GM21390 (cell line): ENCODE data around the gene OR51S1.
"Not testable (repeated sequence)": the region's sequence is repeated elsewhere in the genome, so short reads cannot be mapped to it uniquely, and the experiment has no call there.

Experiments
- ATAC-seq: cut with Tn5 transposase; IDR thresholded peaks from one replicate; pipeline ENCODE4 v1.9.1; 2021; ENCODE audit not compliant: unreplicated experiment

Gene OR51S1, protein sequence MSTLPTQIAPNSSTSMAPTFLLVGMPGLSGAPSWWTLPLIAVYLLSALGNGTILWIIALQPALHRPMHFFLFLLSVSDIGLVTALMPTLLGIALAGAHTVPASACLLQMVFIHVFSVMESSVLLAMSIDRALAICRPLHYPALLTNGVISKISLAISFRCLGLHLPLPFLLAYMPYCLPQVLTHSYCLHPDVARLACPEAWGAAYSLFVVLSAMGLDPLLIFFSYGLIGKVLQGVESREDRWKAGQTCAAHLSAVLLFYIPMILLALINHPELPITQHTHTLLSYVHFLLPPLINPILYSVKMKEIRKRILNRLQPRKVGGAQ

DNA sequence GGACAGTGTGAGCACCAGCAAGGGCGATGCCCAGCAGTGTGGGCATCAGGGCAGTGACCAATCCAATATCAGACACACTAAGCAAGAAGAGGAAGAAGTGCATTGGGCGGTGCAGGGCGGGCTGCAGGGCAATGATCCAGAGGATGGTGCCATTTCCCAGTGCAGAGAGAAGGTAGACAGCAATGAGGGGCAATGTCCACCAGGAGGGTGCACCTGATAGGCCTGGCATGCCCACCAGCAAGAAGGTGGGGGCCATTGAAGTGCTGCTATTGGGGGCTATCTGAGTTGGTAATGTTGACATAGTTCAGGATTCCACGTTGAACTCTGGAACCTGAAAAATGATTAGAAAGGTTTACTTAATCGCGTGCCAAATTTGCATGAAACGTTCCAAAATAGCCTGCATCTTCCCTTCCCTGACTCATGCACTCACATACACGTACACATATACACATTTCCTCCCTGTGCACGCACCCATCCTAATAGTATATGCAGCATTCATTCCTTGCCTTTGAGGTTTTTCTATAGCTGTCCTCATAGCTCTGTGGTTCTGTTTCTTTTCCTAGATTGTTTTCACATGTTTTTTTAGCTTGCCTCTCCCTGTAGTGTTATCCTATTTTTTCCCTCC, at the start of gene OR51S1:
Gene OR51S1 (minus strand): TSS at position 301 of the 625 bp plus-strand sequence. CDS start 0 bp downstream, at position 301.
- no peak for ATAC-seq

GRCh38 chr11:4891996-4892640, 43.1 kb upstream of the OR51S1 start:
- ATAC-seq, result no peak

DNA sequence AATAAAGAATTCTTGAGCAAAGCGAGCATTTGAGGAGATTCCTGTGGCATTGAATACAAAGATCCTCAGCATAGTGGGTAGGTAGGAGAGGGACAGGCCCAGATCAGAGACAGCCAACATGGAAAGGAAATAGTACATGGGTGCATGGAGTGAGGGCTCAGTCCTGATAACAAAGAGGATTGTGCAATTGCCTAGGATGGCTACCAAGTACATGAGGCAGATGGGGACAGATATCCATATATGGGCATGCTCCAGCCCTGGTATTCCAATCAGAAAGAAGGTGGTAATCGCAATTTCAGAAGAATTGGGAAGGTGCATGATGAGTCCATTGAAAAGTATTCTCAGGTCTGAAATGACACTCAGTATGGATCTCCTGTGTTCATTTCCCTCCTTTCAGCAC, 41.3 kb upstream of the OR51S1 start:
- no peak for ATAC-seq

- no peak for ATAC-seq
These were observed 38.6 kb upstream of the OR51S1 start for GRCh38 chr11:4887591-4887990.

DNA sequence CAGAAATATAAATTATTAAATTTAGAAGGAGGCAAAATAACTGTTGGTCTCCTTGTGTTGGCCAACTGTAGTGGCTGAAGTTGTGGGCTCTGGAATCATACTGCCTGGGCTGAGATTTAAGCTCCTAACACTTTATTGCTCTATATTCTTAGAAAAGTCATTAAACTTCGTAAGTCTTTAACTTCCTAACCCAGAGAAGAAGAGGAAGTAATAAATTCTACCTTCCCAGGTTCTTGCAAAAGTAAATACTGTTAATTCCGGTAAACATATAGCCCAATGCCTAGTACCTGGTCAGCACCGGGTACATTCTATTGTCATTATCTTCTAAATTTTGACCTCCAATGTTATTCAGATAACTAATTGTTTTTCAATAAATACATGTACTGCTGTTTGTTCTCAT, 37.2 kb upstream of the OR51S1 start:
- no peak for ATAC-seq

DNA sequence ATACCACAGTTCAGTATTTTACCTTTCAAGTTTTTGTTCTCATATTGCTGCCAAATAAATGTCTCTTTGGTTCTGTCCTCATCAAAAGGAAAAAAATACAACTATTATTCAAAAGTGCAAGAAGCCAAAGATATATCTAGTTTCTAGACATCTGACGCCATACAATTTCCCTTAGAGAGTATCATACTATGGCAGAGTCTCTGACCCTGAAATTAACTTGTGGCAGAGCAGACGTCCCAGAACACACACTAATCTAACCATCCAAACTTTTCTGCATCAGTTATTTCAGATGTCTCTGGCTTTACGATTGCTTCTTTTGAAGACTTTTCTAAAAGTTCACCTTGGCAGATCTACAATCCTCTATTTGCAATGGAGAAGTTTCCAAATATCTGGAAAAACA, 35.4 kb upstream of the OR51S1 start:
- no peak for ATAC-seq

DNA sequence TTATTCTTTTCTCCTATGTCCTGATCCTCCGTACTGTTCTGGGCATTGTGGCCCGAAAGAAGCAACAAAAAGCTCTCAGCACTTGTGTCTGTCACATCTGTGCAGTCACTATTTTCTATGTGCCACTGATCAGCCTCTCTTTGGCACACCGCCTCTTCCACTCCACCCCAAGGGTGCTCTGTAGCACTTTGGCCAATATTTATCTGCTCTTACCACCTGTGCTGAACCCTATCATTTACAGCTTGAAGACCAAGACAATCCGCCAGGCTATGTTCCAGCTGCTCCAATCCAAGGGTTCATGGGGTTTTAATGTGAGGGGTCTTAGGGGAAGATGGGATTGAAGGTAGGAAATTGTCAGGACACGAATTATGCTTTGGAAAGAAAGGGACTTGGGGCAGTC, 33.5 kb upstream of the OR51S1 start:
- ATAC-seq, result no peak

DNA sequence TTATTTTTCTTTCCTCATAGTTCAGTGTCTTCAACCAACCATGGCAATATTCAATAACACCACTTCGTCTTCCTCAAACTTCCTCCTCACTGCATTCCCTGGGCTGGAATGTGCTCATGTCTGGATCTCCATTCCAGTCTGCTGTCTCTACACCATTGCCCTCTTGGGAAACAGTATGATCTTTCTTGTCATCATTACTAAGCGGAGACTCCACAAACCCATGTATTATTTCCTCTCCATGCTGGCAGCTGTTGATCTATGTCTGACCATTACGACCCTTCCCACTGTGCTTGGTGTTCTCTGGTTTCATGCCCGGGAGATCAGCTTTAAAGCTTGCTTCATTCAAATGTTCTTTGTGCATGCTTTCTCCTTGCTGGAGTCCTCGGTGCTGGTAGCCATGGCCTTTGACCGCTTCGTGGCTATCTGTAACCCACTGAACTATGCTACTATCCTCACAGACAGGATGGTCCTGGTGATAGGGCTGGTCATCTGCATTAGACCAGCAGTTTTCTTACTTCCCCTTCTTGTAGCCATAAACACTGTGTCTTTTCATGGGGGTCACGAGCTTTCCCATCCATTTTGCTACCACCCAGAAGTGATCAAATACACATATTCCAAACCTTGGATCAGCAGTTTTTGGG, 33.0 kb upstream of the OR51S1 start, which contains the start of gene OR51T1:
Gene OR51T1 (plus strand): TSS at position 41 of the 641 bp plus-strand sequence. CDS start 0 bp downstream, at position 41.
- no peak for ATAC-seq

GRCh38 chr11:4881188-4881587, 32.2 kb upstream of the OR51S1 start:
- ATAC-seq, result no peak

- no peak for ATAC-seq
These were observed 16.8 kb upstream of the OR51S1 start for GRCh38 chr11:4865855-4866254.

- no peak for ATAC-seq
These were observed 14.9 kb upstream of the OR51S1 start for GRCh38 chr11:4863876-4864275.

DNA sequence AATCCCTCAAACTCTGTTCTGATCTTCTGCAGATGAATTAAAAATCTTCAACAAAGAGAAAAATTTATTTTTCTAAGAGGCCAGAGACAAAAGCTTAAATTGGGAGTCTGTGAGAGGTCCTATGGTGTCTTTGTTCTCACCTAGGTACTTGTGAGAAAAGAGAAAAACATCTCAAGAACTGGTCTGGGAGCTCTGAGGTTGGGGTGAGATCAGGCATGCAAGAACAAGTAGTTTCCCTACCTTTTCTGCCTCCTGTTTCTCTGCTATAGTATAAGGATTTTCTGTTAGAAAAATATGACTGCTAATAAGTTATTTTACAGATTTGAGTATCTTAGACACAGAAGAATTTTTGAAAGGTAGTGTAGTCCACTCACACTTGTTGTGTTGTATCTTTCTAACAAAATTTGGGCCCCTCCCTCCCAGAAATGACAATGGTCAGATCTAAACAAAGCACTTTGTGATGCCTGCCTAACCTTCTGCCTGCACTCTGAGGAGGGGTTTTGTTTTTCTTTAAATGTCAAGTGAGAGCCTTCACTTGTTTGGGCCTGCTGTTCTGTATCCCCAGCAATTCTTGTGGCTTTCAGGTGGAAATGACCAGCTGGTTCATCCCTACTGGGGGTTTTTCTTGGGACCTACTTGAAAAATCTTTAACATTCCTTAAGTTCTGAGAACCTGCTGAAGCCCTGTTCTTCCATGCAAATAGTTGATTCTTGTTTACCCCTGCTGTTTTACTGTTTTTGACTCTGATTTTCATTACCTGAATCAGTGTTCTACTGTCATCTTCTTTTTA, 13.6 kb upstream of the OR51S1 start:
- ATAC-seq, result no peak

DNA sequence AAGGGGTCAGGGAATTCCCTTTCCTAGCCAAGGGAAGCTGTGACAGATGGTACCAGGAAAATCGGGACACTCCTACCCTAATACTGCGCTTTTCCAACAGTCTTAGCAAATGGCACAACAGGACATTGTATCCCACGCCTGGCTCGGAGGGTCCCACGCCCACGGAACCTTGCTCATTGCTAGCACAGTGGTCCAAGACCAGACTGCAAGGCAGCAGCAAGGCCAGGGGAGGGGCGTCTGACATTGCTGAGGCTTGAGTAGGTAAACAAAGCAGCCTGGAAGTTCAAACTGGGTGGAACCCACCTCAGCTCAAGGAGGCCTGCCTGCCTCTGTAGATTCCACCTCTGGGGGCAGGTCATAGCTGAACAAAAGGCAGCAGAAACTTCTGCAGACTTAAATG, 5.3 kb upstream of the OR51S1 start:
- ATAC-seq, result not testable (repeated sequence)

DNA sequence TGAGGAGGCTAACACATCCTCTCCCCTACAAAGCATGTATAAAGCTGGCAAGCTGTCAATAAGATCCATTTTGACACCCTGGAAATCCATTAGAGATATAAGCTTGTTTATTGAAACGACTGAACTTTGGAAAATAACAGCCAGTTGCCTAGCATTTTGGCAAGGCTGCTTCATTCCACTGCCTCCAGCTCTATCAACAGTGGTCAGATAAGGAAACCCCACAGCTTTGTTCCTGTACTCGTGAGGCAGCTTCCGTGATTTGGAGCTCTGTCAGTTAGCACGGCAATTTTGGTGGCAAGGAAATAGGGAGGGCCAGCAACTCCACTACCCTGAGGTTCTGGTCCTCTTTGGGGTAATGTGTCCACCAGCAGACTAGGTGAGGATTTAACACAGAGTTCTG, 2.0 kb upstream of the OR51S1 start:
- ATAC-seq, result no peak

GRCh38 chr11:4839851-4840549, 9.0 kb downstream of the OR51S1 start:
- no peak for ATAC-seq

DNA sequence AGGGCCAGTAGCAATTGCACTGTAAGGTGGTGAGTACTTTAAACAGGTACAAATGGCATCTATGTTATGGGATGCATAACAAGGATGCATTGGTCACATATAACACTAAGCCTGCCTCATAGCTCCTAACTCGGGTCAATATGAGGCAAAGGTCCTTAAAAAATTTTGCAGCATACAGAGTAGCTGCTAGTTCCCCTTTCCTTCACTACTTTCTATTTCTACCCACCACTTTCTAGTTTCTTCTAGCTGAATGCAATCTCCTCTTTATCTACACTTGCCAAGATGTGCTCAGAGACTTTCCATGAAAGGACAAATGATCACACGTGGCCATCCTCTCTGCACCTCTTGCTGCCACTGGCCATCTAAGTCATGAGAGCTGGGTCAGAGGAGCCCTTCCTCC, 18.1 kb downstream of the OR51S1 start:
- ATAC-seq, result no peak

DNA sequence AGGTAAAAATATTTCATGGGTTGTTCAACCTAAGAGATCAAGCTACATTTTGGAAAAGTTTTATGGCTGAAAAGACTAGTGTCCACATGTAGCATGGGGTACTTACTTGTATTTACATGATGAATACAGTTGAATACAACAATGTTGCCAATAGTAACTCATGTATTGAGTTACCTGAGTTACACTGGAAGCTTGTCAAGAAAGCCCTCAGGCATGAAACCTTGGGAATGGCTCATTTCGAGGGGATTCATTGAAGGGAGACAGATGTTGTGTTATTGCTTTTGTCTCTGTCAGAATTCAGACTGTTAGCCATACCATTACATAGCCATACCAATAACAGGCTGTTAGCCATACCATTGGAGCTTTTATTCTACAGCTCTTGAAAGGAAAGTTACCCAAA, 18.7 kb downstream of the OR51S1 start:
- ATAC-seq, result no peak

DNA sequence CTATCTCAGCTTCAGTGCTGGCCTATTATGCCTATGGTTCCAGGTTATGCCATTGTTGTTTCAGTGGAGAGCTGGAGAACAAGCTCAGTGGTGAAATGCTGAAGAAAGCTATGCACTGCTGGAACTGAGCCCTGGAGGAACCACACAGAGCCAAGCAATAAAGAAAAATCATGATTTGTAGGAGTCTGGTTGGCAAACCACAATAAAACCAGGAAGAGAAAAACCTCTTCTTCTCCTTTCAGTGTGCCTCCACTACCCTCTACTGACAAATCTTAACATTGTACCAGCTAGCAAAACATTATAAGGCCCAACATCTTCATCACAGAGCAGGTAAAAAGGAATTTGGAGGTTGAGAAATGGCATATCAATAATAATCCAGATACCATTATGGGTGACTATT, 22.6 kb downstream of the OR51S1 start:
- ATAC-seq, result no peak

DNA sequence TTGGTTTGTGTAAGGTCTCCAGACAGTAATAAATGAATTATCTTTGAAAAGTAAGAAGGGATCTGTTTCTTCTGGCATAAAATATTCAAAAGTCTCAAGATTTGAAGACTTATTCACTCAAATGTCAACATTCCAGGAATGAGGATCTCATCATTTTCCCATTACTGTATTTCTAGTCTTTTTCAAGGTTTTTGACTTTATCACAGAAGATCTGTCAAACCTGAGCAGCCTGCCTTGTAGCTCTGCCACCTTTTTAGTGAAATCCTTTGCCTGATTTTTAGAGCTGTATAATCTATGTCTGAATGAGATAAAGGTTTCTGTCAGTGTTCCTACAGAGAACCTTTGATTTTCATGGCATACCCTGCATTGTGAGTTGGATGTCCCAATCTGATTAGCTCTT, 23.9 kb downstream of the OR51S1 start:
- ATAC-seq, result no peak

- no peak for ATAC-seq
These were observed 28.0 kb downstream of the OR51S1 start, which contains the start of gene OR51F2 for GRCh38 chr11:4821021-4821420. OR51F2 (plus strand) TSS chr11:4821321; CDS start chr11:4821422, 101 bp downstream.
